Renal cortex interstitium (tissue), 15 donors: ENCODE results near the gene ZNF891. TPM values are rescaled to one million over a fixed set of nuclear protein-coding genes. Genes with fewer than 3 reads are reported as not detected.
A peak's percentile ranks its signal among the peaks of the same experiment; 100 is the strongest.

ENCODE experiments used
- DNase-seq, 11 donors: peaks; one replicate each; pipeline ENCODE4 v3.0.0-alpha.2; 2013; ENCODE audit warnings: low read depth in 9 of 11, low spot score in 4 of 11; ENCODE audit errors: extremely low read depth in 1 of 11
- long read RNA-seq, 16 experiments: transcript quantifications; one replicate each; lab custom pipeline, GENCODE V29; 2026
- polyA plus RNA-seq, 3 donors: library from polyadenylated mRNA; unstranded; fragments of 120-200 nt; gene quantifications; one replicate each; pipeline ENCODE4 v1.2.1, GENCODE V29; 2013; ENCODE audit not compliant: insufficient read length in 3 of 3

ZNF891 gene
- polyA plus RNA-seq = 1 to 10 TPM; 4.1 to 8.3 (median 4.5) TPM
- long read RNA-seq, donor 1, partial matches to known transcripts = 6 of 6 reads
- long read RNA-seq, donor 1, other reads (novel, unspliced or antisense) = 0 of 6 reads
- long read RNA-seq, donor 2 = 0 reads
- long read RNA-seq, donor 3, full-length matches to known transcripts = 2 of 2 reads
- long read RNA-seq, donor 3, partial matches to known transcripts = 0 of 2 reads
- long read RNA-seq, donor 3, other reads (novel, unspliced or antisense) = 0 of 2 reads
- long read RNA-seq, donor 4, full-length matches to known transcripts = 2 of 2 reads
- long read RNA-seq, donor 4, partial matches to known transcripts = 0 of 2 reads
- long read RNA-seq, donor 4, other reads (novel, unspliced or antisense) = 0 of 2 reads
- long read RNA-seq, donor 5 = 0 reads
- long read RNA-seq, donor 6, full-length matches to known transcripts = 3 of 8 reads
- long read RNA-seq, donor 6, partial matches to known transcripts = 5 of 8 reads
- long read RNA-seq, donor 6, other reads (novel, unspliced or antisense) = 0 of 8 reads
- long read RNA-seq, donor 7, full-length matches to known transcripts = 1 of 1 reads
- long read RNA-seq, donor 7, partial matches to known transcripts = 0 of 1 reads
- long read RNA-seq, donor 7, other reads (novel, unspliced or antisense) = 0 of 1 reads
- long read RNA-seq, donor 8, full-length matches to known transcripts = 3 of 20 reads
- long read RNA-seq, donor 8, partial matches to known transcripts = 5 of 20 reads
- long read RNA-seq, donor 8, other reads (novel, unspliced or antisense) = 12 of 20 reads
- long read RNA-seq, donor 9, full-length matches to known transcripts = 2 of 2 reads
- long read RNA-seq, donor 9, partial matches to known transcripts = 0 of 2 reads
- long read RNA-seq, donor 9, other reads (novel, unspliced or antisense) = 0 of 2 reads
- long read RNA-seq, donor 10, partial matches to known transcripts = 26 of 31 reads
- long read RNA-seq, donor 10, other reads (novel, unspliced or antisense) = 5 of 31 reads
- long read RNA-seq, donor 11, full-length matches to known transcripts = 1 of 1 reads
- long read RNA-seq, donor 11, partial matches to known transcripts = 0 of 1 reads
- long read RNA-seq, donor 11, other reads (novel, unspliced or antisense) = 0 of 1 reads
- long read RNA-seq, donor 12, full-length matches to known transcripts = 2 of 2 reads
- long read RNA-seq, donor 12, partial matches to known transcripts = 0 of 2 reads
- long read RNA-seq, donor 12, other reads (novel, unspliced or antisense) = 0 of 2 reads
- long read RNA-seq, donor 13 = 0 reads
- long read RNA-seq, donor 14, partial matches to known transcripts = 5 of 5 reads
- long read RNA-seq, donor 14, other reads (novel, unspliced or antisense) = 0 of 5 reads
- long read RNA-seq, donor 15 = 0 reads
- long read RNA-seq, donor 16, full-length matches to known transcripts = 3 of 38 reads
- long read RNA-seq, donor 16, partial matches to known transcripts = 12 of 38 reads
- long read RNA-seq, donor 16, other reads (novel, unspliced or antisense) = 23 of 38 reads

DNA sequence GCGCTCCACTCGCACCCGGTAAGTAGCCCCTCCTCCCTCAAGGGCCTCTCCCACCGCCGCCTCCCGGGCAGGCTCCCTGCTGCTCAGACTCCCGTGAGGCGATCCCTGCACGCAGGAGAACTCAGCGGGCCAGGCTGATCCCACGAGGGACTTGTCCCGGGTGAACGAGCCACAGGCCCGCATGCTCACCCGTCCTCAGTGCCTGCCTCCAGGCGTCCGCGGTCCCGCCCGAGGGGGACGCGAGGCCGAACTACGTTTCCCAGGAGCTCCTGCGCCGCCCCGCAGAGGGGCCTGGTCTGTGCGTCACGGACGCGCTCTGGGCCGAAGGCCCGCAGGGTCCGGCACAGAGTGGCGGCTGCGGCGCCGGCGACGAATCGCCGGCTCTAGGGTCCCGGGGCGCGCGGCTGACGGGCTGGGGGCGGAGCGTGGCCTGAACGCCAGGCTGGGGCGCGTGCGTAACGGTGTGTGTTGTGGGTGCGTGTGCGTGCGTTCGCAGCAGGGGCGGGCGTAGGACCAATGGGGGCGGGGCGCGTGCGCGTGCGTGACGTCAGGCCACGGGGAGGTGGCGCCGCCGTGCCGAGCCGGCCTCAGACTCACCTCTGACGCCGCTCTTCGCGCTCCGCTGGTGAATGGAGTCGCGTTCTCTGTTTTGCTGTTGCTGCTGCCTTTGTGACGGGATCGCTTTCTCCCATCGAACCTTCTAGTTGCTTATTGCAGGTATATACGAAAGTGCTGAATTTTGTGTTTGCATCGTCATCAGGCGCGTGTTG, at the start of gene ZNF891, which contains the start of gene ZNF10:
Gene ZNF891, minus strand, starts transcription at position 237 of the 770 bp plus-strand sequence. CDS start 8,356 bp downstream, outside the sequence.
Gene ZNF10, plus strand, starts transcription at position 590 of the 770 bp plus-strand sequence. CDS start 13,866 bp downstream, outside the sequence.
- peak; percentile 81 to 95 (median 93) for DNase-seq

DNA sequence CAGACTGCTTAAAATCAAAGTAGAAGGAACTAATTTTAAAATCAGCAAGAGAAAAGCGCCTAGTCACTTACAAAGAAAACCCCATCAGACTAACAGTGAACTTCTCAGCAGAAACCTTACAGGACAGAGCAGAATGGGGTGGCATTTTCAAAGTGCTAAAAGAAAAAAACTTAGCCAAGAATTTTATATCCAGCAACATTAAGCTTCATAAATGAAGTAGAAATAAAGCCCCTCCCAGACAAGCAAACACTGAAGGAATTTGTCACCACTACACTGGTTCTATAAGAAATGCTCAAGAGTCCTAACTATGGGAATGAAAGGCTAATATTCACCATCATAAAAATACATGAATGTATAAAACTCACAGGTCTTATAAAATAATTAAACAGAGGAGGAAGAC, 44.8 kb upstream of the ZNF891 start:
- DNase-seq = no peak

DNA sequence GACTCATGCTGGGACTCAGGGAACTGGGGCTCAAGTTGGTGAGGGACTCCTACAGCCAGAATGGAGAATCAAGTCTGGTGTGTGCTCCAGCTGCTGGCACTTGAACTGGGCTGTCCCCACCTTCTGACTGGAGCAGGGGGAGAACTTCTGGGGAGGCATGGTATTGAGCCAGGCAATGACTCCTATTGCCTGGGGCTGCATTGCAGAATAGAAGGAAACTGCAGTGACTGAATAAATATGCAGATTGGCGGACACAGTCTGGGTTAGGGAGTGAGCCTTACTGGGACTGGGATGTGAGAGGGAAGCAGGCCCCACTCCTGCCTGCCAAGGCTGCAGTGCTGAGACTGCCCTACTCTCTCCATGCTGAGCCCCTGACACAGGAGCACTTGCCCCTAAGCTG, 42.4 kb upstream of the ZNF891 start:
- DNase-seq = no peak

DNA sequence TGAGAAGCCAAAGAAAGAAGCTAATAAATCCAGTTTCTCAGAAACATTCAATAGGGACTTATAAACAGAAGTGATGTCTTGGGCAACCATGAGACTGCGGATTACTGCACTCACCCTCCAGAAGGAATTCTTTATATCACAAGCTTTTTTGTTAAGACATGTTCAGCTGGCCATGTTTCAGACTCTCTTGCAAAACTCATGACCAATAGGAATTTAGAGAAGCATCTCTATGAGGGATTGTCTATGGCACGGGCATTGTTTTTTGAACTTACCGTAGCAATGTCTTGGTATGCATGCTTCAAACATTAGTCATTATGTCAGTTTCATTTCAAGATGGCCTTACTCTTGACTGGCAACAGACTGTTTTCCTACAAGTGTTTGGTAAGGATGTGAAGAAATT, 35.7 kb upstream of the ZNF891 start:
- no peak for DNase-seq

DNA sequence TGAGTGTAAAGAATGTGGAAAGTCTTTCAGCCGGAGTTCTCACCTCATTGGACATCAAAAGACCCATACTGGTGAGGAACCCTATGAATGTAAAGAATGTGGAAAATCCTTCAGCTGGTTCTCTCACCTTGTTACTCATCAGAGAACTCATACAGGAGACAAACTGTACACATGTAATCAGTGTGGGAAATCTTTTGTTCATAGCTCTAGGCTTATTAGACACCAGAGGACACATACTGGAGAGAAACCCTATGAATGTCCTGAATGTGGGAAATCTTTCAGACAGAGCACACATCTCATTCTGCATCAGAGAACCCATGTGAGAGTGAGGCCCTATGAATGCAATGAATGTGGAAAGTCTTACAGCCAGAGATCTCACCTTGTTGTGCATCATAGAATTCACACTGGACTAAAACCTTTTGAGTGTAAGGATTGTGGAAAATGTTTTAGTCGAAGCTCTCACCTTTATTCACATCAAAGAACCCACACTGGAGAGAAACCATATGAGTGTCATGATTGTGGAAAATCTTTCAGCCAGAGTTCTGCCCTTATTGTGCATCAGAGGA, 26.1 kb upstream of the ZNF891 start:
- no peak for DNase-seq

DNA sequence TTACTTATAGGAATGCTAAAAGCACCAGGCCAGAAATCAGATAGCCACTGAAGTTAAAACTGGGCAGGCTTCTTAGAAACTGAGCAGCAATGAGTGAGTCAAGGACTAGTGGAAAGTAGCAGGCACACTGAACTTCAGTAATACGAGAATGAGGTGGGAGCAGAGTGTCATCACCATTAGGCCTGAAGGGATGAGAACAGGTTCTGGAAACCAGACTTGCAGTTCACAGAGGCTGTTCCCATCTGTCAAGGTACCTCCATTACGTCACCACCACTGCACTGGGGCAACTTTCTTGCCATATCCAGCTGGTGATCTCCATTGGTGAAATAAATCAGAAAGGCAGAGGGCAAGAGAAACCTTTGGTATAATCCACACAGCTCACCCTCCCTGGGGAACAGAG, 15.9 kb upstream of the ZNF891 start:
- DNase-seq = no peak

DNA sequence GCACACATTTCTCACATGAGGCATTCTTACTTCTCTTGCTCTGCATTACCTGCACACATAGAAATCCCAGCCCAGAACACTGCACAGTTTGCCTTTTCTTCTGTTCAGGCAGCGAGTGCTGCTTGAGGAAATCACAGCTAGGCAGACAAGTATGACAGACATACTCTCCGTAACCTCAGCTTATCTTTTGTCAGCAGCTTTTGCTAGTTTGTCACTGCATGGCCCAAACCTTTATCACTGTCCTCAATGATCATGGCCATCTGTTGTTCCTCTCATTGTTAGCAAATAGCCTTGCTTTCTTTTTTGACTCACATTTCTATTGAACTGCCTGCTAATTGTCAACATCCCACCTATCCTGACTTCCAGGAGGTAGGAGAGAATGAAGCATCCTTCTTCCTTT, 5.7 kb upstream of the ZNF891 start:
- no peak for DNase-seq

DNA sequence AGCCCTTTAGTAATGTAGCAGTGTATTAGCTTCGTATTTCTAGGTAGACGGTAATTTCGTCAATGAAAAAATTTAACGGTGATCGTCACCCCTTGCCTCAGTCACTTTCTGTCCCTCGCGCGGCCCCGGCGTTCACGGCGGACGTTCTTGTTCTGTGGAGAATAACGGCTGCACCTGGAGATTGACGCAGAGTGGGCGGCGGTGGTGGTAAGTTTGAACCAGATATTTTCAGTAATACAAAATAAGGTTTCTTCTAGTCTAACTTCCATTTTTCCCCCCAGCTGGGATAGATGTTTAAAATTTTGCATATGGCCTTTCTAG, 694 bp upstream of the ZNF891 start:
- DNase-seq = peak in 1 of 11 donors; percentile 20

DNA sequence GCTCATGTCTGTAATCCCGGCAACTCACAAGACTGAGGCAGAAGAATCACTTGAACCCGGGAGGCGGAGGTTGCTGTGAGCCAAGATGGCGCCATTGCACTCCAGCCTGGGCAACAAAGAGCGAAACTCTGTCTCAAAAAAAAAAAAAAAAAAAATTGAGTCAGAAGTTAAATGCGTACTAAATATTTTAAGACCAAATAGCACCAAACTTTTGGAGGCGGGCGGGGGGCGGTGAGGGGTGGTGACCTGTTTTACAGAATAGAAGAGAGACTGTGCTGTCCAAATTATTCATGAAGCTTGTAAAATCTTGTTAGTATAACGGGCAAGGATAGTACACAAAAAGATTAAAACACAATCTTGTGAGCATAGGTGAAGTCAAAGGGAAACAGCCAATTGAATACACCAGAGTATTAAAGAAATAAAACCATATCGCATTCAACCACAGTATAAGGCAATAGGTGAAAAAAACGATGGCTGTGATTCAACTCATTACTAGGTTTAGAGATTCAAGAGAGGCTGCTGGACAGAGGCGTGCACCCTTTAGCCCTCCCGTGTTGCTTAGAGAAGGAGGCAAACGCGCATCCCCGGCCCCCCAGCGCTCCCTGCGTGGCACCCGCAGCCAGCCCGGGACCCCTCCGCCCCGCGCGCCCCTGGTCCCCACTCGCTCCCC, 571 bp downstream of the ZNF891 start:
- peak in 1 of 11 donors; percentile 4 for DNase-seq

DNA sequence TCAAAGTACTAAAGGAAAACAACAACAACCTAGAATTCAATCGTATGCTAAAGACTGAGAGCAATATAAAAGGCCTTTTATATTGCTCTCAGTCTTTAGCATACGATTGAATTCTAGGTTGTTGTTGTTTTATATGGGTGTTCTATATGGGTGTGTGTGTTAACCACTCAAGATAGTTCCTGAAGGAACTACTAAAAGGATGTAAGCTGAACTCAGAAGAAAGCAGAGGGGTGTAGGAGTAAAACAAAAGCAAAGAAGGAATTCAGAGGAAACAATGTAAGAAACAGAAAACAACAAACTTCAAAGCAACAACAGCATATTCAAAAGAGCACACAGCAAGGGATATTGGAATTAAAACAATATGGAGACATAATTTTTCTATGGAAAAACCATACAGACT, 5.4 kb downstream of the ZNF891 start:
- DNase-seq = no peak

DNA sequence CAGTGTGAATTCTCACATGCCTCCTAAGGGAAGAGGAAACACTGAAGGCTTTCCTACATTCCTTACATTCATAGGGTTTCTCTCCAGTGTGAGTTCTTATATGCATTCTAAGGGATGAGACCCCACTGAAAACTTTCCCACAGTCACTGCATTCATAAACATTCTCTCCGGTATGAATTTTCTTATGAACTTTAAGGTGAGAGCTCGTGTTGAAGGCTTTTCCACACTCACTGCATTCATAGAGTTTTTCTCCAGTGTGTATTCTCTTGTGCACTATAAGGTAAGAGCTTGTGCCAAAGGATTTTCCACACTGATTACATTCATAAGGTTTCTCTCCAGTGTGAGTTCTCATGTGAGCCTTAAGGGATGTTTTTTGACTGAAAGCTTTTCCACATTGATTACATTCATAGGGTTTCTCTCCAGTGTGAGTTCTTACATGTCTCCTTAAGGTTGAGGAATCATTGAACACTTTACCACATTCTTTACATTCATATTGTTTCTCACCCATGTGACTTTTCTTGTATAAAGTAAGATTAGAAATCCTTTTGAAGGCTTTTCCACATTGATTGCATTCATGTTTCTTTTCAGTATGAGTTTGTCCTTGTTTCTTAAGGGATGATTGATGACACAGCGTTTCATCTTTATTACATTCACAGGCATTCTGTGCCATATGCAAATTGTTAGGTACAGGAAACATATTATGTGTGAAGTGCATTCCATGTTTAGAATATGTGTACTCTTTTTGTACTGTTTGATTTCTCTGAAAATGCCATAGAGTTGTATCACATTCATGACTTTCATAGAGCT, 9.5 kb downstream of the ZNF891 start:
- DNase-seq = no peak

DNA sequence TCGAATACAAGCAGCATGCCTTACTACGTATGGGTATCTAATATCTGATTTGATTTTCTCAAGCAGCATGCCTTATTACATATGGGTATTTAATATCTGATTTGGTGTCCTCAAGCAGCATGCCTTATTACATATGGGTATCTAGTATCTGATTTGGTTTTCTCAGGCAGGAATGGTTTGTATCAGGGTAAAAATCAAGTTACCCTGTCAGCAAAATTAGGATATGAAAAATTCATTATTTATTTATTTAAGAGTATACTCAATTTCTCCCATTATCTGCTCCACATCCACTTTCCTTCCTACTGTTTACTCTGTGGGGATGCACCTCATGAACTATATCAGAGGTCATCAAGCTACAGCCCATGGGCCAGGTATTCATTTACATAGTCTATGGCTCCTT, 21.9 kb downstream of the ZNF891 start:
- DNase-seq = no peak

DNA sequence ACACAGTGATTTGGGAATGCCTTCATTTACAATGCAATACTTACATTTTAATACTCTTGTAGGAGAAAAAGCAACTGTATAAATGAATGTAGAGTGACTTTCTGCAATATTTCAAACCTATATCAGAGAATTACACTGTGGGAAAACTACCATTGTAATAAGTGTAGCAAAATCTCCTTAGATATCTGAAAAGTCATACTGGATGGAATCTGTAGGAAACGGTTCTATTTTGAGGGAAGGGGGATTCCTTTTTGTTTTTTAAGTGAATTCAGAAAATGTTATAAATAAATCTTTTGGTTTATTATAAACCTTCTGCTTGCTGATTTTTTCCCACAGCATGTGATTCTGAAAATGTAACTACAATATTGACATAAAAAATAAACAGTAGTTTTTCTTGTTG, 23.0 kb downstream of the ZNF891 start:
- DNase-seq = no peak

DNA sequence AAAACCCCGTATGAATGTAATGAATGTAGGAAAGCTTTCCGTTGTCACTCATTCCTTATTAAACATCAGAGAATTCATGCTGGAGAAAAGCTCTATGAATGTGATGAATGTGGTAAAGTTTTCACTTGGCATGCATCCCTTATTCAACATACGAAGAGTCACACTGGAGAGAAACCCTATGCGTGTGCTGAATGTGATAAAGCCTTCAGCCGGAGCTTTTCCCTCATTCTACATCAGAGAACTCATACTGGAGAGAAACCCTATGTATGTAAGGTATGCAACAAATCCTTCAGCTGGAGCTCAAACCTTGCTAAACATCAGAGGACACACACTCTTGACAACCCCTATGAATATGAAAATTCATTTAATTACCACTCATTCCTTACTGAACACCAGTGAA, 23.8 kb downstream of the ZNF891 start:
- no peak for DNase-seq

DNA sequence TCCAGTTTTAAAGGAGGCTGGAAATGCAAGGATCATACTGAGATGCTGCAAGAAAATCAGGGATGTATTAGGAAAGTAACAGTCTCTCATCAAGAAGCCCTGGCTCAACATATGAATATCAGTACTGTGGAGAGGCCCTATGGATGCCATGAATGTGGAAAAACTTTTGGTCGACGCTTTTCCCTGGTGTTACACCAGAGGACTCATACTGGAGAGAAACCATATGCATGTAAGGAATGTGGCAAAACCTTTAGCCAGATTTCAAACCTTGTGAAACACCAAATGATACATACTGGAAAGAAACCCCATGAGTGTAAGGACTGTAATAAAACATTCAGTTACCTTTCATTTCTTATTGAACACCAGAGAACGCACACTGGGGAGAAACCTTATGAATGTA, 24.5 kb downstream of the ZNF891 start:
- no peak for DNase-seq

DNA sequence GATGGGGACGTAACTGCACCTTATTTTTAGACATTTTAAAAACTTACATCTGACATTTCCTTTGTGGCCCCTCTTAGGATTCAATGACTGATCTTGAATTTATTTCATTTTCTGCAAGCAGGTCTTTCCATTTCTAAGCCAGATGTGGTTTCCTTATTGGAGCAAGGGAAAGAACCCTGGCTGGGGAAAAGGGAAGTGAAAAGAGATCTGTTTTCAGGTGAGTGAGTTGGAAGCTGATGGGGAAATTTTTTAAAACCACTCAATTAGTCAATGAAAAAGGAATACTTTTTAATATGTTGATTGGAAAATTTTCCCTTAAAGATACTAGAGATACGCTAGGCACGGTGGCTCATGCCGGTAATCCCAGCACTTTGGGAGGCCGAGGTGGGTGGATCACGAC, 46.7 kb downstream of the ZNF891 start:
- no peak for DNase-seq
